NCI-H2107 treated with DMSO at 0.1 percent for 48 hours (cell line): ENCODE data around the gene SPATA2L.
"Not testable (repeated sequence)": the region's sequence is repeated elsewhere in the genome, so short reads cannot be mapped to it uniquely, and the experiment has no call there.

ENCODE experiments used
- DNase-seq: peaks from one replicate; lab custom pipeline; 2025; ENCODE audit not compliant: unreplicated experiment; lab: John Stamatoyannopoulos, UW

SPATA2L gene

DNA sequence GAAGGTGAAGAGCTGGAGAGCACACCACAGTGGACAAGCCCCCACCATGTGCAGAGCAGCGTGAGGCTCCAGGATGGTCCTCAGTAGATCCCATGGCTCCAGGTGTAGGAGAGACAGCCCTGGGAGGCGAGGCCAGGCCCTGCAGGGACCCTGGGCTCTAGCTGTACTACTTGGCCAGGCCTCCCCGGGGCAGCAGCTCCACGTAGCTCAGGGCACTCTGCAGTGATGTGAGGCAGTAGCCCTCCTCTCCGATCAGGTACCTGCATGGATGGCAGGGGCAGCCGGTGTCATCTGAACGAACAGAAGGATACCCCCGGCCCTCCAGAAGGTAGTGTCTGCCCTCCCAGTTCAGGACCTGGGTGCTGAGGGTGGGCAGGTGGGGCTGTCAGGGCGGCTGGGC lies 6.2 kb upstream of the SPATA2L start:
- DNase-seq = no peak

DNA sequence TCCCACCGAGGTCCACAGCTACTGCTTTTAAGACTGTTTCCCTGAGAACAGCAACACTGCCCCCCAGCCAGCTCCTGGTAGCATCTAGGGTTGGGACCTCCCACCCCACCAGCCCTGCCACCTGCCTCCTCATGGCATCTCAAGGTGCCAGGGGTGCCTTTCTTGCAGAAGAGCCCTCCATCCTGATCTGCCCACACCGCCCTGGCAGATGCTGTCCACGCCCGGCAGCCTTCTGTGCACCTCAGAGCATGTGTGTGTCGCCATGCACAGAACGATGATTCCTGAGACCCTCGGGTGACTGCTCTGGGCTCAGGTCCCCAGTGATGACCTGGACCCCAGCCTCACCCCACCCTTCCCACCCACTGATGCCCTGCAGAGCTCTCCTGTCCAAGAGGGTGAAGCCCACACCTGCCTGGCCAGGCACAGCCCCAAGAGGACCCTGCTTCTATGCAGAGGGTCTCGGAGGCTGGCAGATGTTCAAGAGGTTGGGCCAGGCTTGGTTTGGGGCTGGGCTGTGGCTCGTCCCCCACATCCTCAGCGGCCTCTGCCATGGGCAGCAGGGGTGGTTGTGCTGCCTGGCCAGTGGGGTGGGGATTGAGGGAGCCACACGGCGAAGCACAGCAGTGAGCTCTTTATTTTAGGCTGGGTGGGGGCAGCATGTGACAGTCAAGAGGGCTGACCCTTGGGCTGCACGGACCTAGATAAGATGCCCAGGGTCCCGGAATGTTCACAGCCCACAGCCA lies 5.2 kb upstream of the SPATA2L start:
- DNase-seq = no peak

DNA sequence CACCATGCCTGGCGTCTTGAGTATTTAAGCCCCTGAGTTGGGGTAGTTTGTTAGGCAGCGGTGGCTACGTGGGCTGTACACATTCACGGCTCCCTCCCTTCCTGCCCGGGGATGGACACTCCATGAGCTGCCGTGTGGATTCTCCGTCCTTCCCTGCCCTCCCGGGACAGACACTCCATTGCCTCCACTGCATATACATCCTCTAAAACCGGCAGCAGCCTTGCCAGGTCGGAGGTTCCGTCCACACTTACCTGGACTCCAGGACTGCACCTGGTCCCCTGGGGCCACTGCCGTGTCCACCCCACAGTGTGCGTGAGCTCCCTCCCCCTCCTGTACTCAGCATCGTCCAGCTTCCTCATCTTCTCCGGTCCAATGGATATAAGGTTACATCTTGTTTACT lies 3.5 kb upstream of the SPATA2L start:
- DNase-seq = no peak

DNA sequence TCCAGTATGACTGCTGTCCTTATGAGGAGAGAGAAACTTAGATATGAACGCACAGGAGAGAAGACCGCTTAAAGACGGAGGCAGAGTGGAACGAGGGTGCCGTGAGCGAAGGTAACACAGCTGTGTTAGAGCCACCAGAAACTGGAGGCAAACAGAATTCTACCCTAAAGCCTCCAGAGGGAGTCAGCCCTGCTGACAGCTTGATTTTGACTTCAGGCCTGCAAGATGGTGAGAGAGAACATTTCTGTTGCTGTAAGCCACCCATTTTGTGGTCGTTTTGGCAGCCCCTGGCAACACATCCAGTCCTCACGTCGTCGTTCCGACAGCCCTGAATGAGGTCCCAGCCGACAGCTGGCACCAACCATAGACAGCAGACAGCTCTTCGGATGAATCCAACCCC lies 2.8 kb upstream of the SPATA2L start:
- DNase-seq = no peak

DNA sequence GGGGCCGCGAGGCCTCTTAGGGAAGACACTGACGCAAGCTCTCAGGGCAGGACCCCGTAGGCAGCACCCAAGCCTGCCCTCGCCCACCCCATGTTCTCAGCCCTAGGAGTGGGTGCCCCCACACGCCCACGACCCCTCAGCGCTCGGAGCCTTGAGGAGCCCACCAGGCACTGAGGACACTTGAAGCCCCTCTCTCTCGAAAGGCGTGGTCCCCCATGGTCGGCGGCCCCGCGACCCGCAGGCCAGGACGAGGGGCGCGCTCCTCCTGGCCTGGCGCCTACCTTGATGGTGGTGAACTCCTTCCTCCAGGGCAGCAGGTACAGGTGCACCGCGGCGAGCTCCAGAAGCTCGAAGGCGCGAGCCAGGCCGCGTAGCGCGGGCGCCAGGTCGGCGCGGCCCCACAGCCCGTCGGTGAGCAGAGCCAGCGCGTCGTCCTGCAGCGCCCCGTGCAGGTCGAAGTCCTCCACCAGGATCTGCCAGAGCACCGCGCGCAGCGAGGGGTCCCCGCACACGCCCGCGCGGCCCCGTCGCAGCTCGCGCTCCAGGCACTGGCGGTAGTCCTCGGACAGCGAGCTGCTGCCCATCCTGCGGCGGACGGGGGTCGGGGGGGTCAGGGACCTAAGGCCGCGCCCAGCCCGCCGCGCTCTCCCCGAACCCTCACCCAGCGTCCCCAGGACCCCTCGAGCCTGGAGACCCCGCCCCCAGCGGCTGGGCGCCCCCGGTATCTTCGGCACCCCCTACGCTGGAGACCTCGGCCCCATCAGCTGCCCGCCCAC lies 668 bp downstream of the SPATA2L start:
- peak; percentile 18 for DNase-seq

DNA sequence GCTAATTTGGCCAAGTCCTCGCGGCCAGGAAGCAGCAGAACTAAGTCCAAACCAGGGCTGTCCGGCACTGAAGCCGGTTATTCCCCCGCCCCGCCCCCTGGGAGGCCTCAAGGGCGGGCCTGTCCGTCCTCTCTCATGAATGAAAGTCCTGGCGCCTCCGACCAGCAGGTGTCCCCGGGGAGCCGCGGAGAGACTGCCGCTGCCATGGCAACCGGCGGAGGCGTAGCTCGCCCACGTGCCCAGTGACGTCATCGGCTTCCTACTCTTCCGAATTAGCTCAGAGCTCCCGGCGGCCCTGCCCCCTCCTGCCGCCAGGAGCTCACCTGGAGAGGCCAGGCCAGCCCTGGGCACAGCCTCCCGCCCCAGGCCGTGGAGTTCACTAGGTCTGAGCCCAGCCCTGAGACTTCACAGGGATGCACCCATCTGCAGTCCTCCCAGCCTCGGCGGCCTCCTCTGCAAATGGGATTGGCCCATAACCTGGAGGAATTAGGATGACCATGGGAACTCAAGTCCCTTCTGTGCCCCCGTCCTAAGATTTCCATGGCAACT lies 1.3 kb downstream of the SPATA2L start:
- DNase-seq = peak; percentile 95

DNA sequence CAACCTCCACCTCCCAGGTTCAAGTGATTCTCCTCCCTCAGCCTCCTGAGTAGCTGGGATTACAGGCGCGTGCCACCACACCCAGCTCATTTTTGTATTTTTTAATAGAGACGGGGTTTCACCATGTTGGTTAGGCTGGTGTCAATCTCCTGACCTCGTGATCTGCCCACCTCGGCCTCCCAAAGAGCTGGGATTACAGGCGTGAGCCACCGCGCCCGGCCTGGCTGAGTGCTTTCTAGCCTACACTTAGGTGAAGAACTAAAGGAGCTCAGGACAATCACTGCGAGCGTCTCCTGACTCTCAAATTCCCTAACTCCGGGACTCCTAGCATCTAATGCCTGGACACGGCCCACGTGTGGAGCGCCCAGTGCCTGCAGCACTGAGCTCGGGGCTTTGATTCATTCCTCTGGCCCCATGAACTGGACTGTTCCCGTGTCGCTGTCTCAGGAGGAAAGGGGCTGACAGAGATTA lies 1.8 kb downstream of the SPATA2L start:
- DNase-seq = not testable (repeated sequence)

DNA sequence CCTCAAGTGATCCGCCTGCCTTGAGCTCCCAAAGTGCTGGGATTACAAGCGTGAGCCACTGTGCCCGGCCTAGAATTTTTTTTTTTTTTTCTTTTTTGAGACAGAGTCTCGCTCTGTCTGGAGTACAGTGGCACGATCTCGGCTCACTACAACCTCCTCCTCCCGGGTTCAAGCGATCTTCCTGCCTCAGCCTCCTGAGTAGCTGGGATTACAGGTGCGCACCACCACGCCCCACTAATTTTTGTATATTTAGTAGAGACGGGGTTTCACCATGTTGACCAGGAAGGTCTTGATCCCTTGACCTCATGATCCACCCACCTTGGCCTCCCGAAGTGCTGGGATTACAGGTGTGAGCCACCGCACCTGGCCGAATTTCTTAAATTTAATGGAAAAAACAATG lies 2.8 kb downstream of the SPATA2L start:
- not testable (repeated sequence) for DNase-seq

DNA sequence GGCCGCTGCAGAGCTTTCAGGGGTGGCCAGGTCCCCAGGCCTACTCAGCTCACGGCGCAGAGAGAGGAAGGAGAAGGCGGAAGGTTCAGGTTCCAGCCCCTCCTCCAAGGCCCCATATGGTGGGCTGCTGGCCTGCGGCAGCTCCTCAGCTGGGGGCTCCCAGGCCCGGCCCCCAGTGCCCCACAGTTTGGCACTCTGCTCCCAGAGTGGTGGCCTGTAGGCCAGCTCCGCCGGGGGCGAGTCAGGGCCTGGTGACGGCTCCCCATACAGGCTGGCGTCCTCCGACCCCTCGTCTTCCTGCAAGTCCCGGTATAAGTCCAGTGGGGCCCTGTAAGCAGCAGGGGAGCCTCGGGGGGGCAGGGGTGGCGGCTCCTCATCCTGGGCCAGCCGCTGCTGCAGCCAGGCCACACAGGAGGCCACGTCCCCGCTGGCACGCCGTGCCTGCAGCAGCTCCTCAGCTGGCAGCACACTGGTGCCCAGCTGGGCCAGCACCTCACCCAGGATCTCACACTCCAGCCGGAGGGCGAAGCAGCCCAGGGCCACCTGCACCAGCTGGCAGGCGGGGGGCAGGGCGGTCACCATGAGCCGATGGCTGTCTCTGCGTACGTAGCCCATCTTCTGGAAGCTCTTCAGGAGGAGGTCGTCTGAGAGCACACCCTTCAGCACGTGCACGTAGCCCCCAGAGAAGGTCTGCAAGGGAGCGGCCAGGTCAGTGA lies 3.7 kb downstream of the SPATA2L start:
- no peak for DNase-seq

DNA sequence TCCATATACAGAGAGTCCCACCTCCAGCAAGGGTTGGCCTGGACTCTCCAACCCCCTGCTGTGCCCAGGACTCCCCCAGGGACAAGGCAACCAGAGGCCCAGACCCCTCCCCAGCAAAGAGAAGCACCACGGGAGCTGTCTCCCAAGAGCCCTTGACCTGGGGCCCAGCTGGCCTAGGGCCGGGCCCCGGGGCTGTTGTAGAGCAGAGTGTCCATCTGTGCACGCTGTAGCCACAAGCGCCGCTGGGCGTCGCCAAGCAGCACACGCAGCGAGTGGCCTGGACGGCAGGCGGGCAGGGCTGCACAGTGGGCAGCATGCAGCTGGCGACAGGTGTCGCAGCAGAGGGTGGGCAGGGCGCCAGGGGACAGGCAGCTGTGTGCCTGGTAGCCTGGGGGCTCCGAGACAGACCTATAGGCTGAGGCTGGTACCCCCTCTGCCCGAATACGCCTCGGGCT lies 4.3 kb downstream of the SPATA2L start:
- peak; percentile 20 for DNase-seq

DNA sequence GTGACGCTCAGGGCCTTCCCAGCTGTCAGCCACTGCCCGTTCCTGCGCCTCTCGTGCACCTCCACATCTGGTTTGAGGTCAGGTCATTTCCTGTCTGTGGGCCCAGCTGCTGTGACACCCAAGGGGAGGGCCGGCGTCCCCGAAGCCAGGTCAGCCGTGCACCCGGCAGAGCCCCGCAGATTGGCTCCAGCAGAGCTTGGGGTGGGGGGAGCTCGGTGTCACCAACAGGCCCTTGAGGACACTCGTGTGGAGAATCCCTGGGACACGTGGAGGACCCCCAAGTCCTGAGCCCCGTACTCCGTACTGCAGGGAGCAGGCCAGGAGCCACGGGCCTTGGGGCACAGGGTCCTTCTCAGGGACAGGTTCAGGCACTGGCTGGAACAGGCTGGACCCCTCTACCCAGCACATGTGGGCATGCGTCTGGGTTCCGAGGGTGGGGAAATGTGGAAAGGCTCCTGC lies 4.8 kb downstream of the SPATA2L start:
- DNase-seq = no peak

DNA sequence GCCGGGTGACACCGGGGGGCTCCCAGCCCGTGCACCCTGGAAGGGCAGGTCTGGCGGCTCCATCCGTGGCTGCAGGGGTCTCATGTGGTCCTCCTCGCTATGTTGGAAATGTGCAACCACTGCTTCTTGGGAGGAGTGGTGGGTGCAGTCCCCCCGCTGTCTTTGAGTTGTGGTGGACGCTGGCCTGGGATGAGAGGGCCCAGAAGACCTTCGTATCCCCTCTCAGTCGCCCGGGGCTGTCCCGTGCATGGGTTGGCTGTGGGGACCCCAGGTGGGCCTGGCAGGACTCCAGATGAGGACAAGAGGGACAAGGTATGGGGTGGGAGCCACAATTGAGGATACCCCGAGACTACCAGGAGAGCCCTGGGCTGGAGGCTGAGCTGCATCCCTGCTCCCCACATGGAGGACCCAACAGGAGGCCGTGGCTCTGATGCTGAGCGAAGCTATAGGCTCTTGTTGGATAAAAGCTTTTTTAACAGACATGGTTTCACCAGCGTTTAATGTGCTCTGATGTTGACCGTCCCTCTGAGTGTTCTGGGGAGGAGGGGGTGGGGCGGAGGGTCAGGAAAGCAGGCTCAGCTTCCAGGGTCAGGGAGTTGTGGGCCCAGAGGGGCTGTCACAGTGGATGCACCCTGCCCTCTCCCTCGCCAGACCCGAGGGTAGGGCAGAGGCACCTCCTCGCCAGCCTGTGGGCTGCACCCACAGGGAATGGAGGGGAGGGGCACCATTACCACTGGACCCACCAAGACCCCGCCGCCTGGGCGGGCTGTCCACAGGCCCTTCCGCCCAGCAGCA lies 5.4 kb downstream of the SPATA2L start:
- no peak for DNase-seq

DNA sequence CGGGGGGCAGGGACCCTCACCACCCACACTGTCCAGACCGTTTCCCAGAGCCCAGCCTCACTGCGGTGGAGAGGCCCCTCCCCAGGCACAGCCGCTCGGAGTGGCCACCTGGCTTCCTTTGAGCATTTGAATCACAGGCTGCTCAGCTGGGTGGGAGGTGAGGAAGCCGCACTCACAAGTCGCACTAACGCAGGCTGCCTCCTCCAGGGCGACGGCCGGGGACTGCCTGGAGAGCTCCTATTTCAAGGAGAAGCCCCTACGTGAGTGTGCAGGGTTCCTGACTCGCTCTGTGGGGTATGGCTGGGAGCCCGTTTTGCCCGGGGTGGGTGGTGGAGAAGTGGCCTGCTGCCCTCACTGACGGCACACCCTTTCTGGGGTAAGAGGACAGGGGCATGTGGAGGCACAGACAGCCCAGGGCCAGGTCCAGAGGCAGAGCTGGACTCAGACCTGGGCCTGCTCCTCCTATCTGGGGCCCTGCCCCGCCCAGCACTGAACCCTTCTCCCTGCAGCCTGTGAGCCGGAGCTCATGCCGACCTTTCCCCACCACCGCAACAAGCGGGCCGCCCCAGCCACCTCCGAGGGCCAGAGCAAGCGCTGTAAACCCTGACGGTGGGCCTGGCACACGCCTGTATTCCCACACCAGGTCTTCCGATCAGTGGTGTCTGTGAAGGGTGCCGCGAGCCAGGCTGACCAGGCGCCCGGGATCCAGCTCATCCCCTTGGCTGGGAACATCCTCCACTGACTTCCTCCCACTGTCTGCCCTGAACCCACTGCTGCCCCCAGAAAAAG lies 6.2 kb downstream of the SPATA2L start:
- DNase-seq = no peak

DNA sequence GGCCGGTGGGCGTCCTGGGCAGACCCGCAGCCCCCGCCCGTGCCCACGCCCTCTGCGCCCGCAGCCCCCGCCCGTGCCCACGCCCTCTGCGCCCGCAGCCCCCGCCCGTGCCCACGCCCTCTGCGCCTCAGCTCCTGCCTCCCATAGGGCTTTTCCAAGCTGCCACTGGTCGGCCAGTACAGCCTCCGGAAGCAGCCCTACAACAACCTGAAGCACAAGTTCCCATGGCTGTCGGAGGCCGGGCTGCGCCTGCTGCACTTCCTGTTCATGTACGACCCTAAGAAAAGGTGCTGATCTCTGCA lies 6.8 kb downstream of the SPATA2L start:
- DNase-seq = not testable (repeated sequence)

DNA sequence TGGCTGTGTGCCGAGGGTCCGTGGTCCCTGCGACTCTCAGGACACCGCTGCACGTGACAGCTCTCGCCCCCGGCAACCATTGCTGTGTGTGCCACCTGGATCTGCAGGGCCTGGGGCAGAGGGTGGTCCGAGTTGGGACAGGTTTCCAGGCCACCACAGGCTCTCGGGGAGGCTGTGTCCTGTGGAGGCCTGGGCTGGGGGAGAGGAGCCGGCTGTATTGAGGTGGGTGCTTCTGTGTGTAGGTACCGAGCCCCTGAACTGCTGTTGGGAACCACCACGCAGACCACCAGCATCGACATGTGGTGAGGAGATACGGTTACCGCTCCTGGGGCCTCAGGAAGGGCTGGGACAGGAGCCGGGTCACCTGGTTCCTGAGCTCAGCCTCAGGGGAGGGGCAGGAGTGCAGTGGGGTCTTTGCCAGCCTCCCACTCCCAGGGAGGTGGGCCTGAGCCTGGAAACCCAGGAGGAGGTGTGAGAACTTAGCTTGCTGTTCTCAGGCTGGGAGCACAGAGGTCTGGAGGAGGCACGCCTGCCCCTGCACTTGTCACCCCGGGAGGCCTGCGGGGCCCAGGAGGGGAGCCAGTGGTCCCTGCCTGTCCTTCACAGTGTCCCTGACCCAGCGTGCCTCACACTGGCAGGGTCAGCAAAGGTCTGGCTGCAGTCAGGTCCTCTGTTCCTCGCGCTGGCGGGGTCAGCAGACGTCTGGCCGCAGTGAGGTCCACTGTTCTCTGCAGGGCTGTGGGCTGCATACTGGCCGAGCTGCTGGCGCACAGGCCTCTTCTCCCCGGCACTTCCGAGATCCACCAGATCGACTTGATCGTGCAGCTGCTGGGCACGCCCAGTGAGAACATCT lies 7.3 kb downstream of the SPATA2L start:
- DNase-seq = no peak

DNA sequence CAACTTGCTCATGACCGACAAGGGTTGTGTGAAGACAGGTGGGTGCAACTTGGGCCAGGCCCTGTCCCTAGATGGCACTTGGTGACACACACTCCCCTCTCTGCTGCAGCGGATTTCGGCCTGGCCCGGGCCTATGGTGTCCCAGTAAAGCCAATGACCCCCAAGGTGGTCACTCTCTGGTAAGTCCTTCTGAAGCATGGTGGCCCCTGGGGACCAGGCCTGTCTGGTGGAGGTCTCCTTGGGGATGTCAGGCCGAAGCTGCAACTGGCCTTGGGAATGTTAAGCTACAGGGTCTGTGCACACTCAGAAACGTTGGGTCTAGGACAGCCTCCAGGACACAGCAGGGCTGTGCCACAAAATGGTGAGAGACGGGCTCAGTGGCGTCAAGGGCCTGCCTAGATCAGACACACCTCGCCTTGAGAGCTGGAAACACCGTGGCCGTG lies 8.2 kb downstream of the SPATA2L start:
- DNase-seq = no peak

DNA sequence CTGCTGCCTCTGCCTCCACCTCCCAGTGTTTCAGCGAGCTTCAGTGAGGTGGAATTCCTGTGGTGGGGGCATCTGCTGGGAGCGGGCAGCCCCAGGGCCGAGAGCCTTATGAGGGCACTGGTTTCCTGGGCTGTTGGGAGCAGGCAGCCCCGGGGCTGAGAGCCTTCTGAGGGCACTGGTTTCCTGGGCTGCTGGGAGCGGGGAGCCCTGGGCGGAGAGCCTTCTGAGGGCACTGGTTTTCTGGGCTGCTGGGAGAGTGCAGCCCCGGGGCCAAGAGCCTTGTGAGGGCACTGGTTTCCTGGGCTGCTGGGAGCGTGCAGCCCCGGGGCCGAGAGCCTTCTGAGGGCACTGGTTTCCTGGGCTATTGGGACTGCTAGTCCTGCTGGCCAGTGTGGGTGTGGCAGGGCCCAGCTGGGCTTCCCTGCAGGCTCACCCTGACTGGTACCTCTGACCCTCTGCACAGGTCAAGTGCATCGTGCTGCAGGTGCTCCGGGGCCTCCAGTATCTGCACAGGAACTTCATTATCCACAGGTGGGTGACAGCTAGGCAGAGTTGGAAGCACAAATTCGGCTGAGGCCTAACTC lies 9.4 kb downstream of the SPATA2L start:
- DNase-seq = no peak

DNA sequence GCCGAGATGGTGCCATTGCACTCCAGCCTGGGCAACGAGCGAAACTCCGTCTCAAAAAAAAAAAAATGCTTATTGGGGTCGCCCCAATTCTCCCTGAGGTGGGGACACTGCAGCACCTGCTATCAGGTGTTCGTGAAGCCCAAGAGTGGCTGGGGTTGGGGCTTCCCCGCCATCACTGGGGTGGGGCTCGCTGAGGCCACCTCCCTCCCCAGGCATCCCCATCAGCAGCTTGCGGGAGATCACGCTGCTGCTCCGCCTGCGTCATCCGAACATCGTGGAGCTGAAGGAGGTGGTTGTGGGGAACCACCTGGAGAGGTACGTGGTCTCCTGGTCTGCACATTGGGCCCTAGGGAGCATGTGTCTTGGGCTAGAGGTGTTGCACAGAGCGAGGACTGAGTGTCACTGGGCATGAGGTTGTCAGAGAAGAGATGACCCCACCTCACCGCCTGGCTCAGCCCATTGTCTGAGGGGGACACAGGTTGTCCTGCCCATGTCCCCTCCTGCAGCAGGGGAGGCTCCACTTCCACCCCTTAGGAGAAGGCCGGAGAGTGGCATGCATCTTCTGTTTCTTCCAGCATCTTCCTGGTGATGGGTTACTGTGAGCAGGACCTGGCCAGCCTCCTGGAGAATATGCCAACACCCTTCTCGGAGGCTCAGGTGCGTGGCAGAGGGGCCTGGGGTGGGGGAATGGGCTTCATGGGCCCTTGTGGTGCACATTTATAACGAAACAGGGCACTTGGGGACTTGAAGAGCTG lies 10.1 kb downstream of the SPATA2L start:
- no peak for DNase-seq
